Measurements from ENCODE around the gene EPG5. TPM values are rescaled to one million over a fixed set of nuclear protein-coding genes. Genes with fewer than 3 reads are reported as not detected.

The EPG5 gene
- total and polyA plus RNA-seq, 2 of the 4 experiments (the other 2 are of a cell fraction) = 37.3 to 114 TPM

- peak overlapping the region; percentile 83 for H2BK20ac ChIP-seq (ENCODE audit: low read depth, low read length)
- peak overlapping the region; percentile 74 for H3K4ac ChIP-seq (ENCODE audit: low read depth, low read length)
- no peaks in the 10 kb centered on the region for H3K27me3 ChIP-seq (ENCODE audit: control insufficient read depth, insufficient read depth, low read length)
- H2BK15ac ChIP-seq (ENCODE audit: low read depth, low read length) = peak overlapping the region; percentile 4; the same call in 2 of the 3 replicates
- H2BK5ac ChIP-seq (ENCODE audit: low read depth, low read length, poor library complexity, severe bottlenecking) = peak overlapping the region; percentile 99
- H2AFZ ChIP-seq (replicated peaks; ENCODE audit: low read length, poor library complexity) = no peak overlapping the region
- peak; percentile 5; the same call in 1 of the 2 replicates for ATAC-seq (ENCODE audit: low read depth)
- dilution Hi-C loops (cut with HindIII; ENCODE audit: low sequenced_read_pairs, unreplicated experiment) (no loop called here), intact Hi-C loops (cut with micrococcal nuclease) (no loop called here), in situ Hi-C loops (cut with MboI; ENCODE audit: low sequenced_read_pairs) (no loop called here)
- H3K4me3 ChIP-seq (ENCODE audit: insufficient read depth, low read depth, low read length) = no peak overlapping the region
- H3K36me3 ChIP-seq (ENCODE audit: control insufficient read depth, insufficient read depth, low read length) = peaks cover 4% of the 10 kb centered on the region; the same call in 1 of the 2 replicates
- peak; percentile 77 for DNase-seq
- peak overlapping the region; percentile 3 to 84; a peak in 3 of 4 replicates for H4K8ac ChIP-seq (ENCODE audit: low read depth in 2 of 2, low read length in 2 of 2)
- peak overlapping the region; percentile 50 for H3K23ac ChIP-seq (ENCODE audit: low read depth, low read length)
- peak overlapping the region; percentile 14; the same call in 1 of the 2 replicates for H3K18ac ChIP-seq (ENCODE audit: low read depth, low read length)
- peak overlapping the region; percentile 9; the same call in 1 of the 2 replicates for H4K5ac ChIP-seq (ENCODE audit: low read depth, low read length)
- H3K9me3 ChIP-seq (ENCODE audit: control insufficient read depth, insufficient read depth, low read length) = no peaks in the 10 kb centered on the region
- peak overlapping the region; percentile 56; the same call in 1 of the 2 replicates for H3K14ac ChIP-seq (replicated peaks; ENCODE audit: low read depth, low read length)
- no peak overlapping the region for H2AK9ac ChIP-seq (replicated peaks; ENCODE audit: low read depth, low read length, poor library complexity)
- peak overlapping the region; percentile 28 for H2AK5ac ChIP-seq (ENCODE audit: low read depth, low read length)
- peaks cover 31% of the 10 kb centered on the region for H3K4me1 ChIP-seq (ENCODE audit: control insufficient read depth, insufficient read depth, low read length)
- H4K91ac ChIP-seq (ENCODE audit: insufficient read depth, low read depth, low read length) = peak overlapping the region; percentile 65
- peaks cover 18 to 56% of the 10 kb centered on the region in 2 experiments for H3K79me1 ChIP-seq (ENCODE audit: low read depth in 1 of 2, low read length in 2 of 2)
- no peak overlapping the region for H3K9ac ChIP-seq (ENCODE audit: low read depth, low read length)
- H3K4me2 ChIP-seq (ENCODE audit: low read depth, low read length) = peak overlapping the region; percentile 4; the same call in 1 of the 2 replicates
- H2BK120ac ChIP-seq (ENCODE audit: low read depth, low read length) = peak overlapping the region; percentile 95
- peaks cover 10% of the 10 kb centered on the region for H3K9me1 ChIP-seq (ENCODE audit: insufficient read depth, low read length)
- H3K27ac ChIP-seq (ENCODE audit: insufficient read depth, low read length) = peak overlapping the region; percentile 42; the same call in 1 of the 2 replicates
- CTCF ChIA-PET = interaction anchor here (1.2 kb wide), 1 partner anchor 24 kb away, joined by 3 read pairs; no protein-coding TSS in a partner anchor
- POLR2A ChIA-PET (ENCODE audit: unreplicated experiment) = interaction anchor here (1.4 kb wide), 1 partner anchor 21 kb away, joined by 4 read pairs; no protein-coding TSS in a partner anchor
- peak overlapping the region; percentile 75; the same call in 1 of the 2 replicates for H3K56ac ChIP-seq (ENCODE audit: extremely low read depth, insufficient read depth, low read length)
- no CpG with 5 or more reads among the region's 2 CpGs for WGBS, 2 experiments (ENCODE audit: extremely low coverage in 2 of 2, insufficient read length in 1 of 2)
- no peaks in the 10 kb centered on the region for H4K20me1 ChIP-seq (ENCODE audit: insufficient read depth, low read length)
- no peak for TF ChIP-seq MAZ (IDR thresholded peaks at IDR 0.05; ENCODE audit: borderline replicate concordance, low read depth, low read length)
- TF ChIP-seq MAFK (IDR thresholded peaks at IDR 0.05; ENCODE audit: low read depth, low read length) = no peak
- TF ChIP-seq RAD21 (IDR thresholded peaks at IDR 0.05; ENCODE audit: low read length) = no peak
- peak; percentile 67 for TF ChIP-seq BHLHE40 (IDR thresholded peaks at IDR 0.05; ENCODE audit: low read depth, low read length)
- no peak for TF ChIP-seq RFX5 (IDR thresholded peaks at IDR 0.05; ENCODE audit: low read depth, low read length)
- TF ChIP-seq SMC3 (IDR thresholded peaks at IDR 0.05; ENCODE audit: low read depth, low read length) = no peak
- no peak for TF ChIP-seq POLR2A (IDR thresholded peaks at IDR 0.05; ENCODE audit: low read depth, low read length)
- TF ChIP-seq RCOR1 (IDR thresholded peaks at IDR 0.05; ENCODE audit: insufficient replicate concordance, low read length) = no peak
- TF ChIP-seq, protein P1, sequence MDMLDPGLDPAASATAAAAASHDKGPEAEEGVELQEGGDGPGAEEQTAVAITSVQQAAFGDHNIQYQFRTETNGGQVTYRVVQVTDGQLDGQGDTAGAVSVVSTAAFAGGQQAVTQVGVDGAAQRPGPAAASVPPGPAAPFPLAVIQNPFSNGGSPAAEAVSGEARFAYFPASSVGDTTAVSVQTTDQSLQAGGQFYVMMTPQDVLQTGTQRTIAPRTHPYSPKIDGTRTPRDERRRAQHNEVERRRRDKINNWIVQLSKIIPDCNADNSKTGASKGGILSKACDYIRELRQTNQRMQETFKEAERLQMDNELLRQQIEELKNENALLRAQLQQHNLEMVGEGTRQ (IDR thresholded peaks at IDR 0.05; ENCODE audit: low read depth, low read length) = peak; percentile 59
- no peak for TF ChIP-seq CEBPB (IDR thresholded peaks at IDR 0.05; ENCODE audit: low read depth, low read length)
- BruUV-seq (replicated peaks) = no TSS peak
Measured at GRCh38 chr18:45962461-45962860, 4.7 kb downstream of the EPG5 start.

All from IMR-90 (cell line).